Keratinocyte (primary cell): Measurements from ENCODE around the gene ZNF283. TPM values are rescaled to one million over a fixed set of nuclear protein-coding genes. Genes with fewer than 3 reads are reported as not detected.

ENCODE experiments used
- DNase-seq: peaks from one replicate; pipeline ENCODE4 v3.0.0-alpha.2; 2011; ENCODE audit warnings: low read depth, missing footprints, low spot score
- FAIRE-seq: peaks from 2 replicates; lab custom pipeline; 2011; peaks lifted over from hg19 to GRCh38; lab: Jason Lieb, UNC
- H2AFZ ChIP-seq: 2 replicates; pipeline ENCODE4 v1.6.0; 2012; ENCODE audit warnings: low read length, control low read depth, inconsistent platforms; ENCODE audit not compliant: control insufficient read depth
- H3K27ac ChIP-seq: 2 replicates; pipeline ENCODE4 v1.5.1; 2011; ENCODE audit warnings: low read length; ENCODE audit not compliant: control insufficient read depth, insufficient read depth
- H3K27me3 ChIP-seq: 3 replicates; pipeline ENCODE4 v1.6.0; 2011; ENCODE audit warnings: low read length; ENCODE audit not compliant: control insufficient read depth, insufficient read depth; ENCODE audit errors: extremely low read depth
- H3K36me3 ChIP-seq, 2 experiments: 2 replicates in 1 of 2; 3 replicates in 1 of 2; pipeline ENCODE4 v1.5.1; 2011; ENCODE audit warnings: low read length in 2 of 2, mild to moderate bottlenecking in 1 of 2; ENCODE audit not compliant: control insufficient read depth in 2 of 2, insufficient read depth in 2 of 2; ENCODE audit errors: extremely low read depth in 1 of 2
- H3K4me1 ChIP-seq: 3 replicates; pipeline ENCODE4 v1.5.1; 2011; ENCODE audit warnings: low read length; ENCODE audit not compliant: control insufficient read depth, insufficient read depth; ENCODE audit errors: extremely low read depth
- H3K4me2 ChIP-seq: 3 replicates; pipeline ENCODE4 v1.6.0; 2011; ENCODE audit warnings: low read depth, low read length; ENCODE audit not compliant: control insufficient read depth, insufficient read depth; ENCODE audit errors: extremely low read depth
- H3K4me3 ChIP-seq, 3 experiments: fragments of 200-600 bp in 1 of 3; sonication (generic) in 1 of 3; 2 replicates in 2 of 3; 3 replicates in 1 of 3; pipeline ENCODE4 v1.5.1; 2011 to 2016; ENCODE audit warnings: low read length in 3 of 3, mild to moderate bottlenecking in 3 of 3, control low read depth in 2 of 3, inconsistent platforms in 1 of 3, low read depth in 1 of 3, mixed read lengths in 1 of 3, mixed run types in 1 of 3, moderate library complexity in 1 of 3; ENCODE audit not compliant: control insufficient read depth in 2 of 3, insufficient read depth in 2 of 3; ENCODE audit errors: extremely low read depth in 1 of 3
- H3K79me2 ChIP-seq: 2 replicates; pipeline ENCODE4 v1.6.0; 2012; ENCODE audit warnings: low read length; ENCODE audit not compliant: control insufficient read depth, insufficient read depth
- H3K9ac ChIP-seq: 3 replicates; pipeline ENCODE4 v1.6.0; 2011; ENCODE audit warnings: low read length; ENCODE audit not compliant: control insufficient read depth, insufficient read depth; ENCODE audit errors: extremely low read depth
- H3K9me1 ChIP-seq: 3 replicates; pipeline ENCODE4 v1.6.0; 2011; ENCODE audit warnings: low read length; ENCODE audit not compliant: control insufficient read depth, insufficient read depth; ENCODE audit errors: extremely low read depth
- H3K9me3 ChIP-seq: 2 replicates; pipeline ENCODE4 v1.5.1; 2012; ENCODE audit warnings: low read depth, low read length; ENCODE audit not compliant: control insufficient read depth
- H4K20me1 ChIP-seq: 3 replicates; pipeline ENCODE4 v1.6.0; 2011; ENCODE audit warnings: low read length; ENCODE audit not compliant: control insufficient read depth, insufficient read depth; ENCODE audit errors: extremely low read depth
- CTCF ChIP-seq, 3 experiments: IDR thresholded peaks in 1 of 3; conservative IDR thresholded peaks in 1 of 3; optimal IDR thresholded peaks in 1 of 3; 2 replicates in 2 of 3; 3 replicates in 1 of 3; pipeline versions ENCODE3 to v1.5.1; 2011; ENCODE audit warnings: low read length in 3 of 3, mild to moderate bottlenecking in 3 of 3, moderate library complexity in 2 of 3, control low read depth in 1 of 3, inconsistent platforms in 1 of 3; ENCODE audit not compliant: insufficient read depth in 2 of 3; ENCODE audit errors: extremely low read depth in 1 of 3
- EZH2 ChIP-seq: IDR thresholded peaks from one replicate; pipeline ENCODE4 v1.6.1; 2012; ENCODE audit warnings: inconsistent platforms, mild to moderate bottlenecking, low read length, moderate library complexity
- dilution Hi-C: fragments of 300-500 bp; cut with MboI; formaldehyde crosslinking; loops from one replicate; pipeline ENCODE4 v1.7.0; 2020; ENCODE audit warnings: low sequenced_read_pairs; ENCODE audit not compliant: extremely low pct_ligation_motif_present
- polyA plus RNA-seq, 5 experiments: library from polyadenylated mRNA; depleted of rRNA in 3 of 5; stranded (reverse) in 3 of 5; stranded (forward) in 1 of 5; unstranded in 1 of 5; fragments of >200 nt; gene quantifications; 1 replicate in 1 of 5; 2 replicates in 3 of 5; 3 replicates in 1 of 5; pipeline versions ENCODE4 v1.2.1 to v1.2.3, GENCODE V29; 2011 to 2012; ENCODE audit warnings: missing spikeins in 2 of 5, low read depth in 1 of 5, low replicate concordance in 1 of 5

The ZNF283 gene
- polyA plus RNA-seq, 1 donor (not counting 4 experiments of a cell fraction or from before 2014, with no cell fraction given): 7.7 TPM

- no peaks in the 10 kb centered on the region for H3K79me2 ChIP-seq
- no peak overlapping the region for H3K4me2 ChIP-seq
- H4K20me1 ChIP-seq: no peaks in the 10 kb centered on the region
- no peak overlapping the region for H3K9ac ChIP-seq
- no peak overlapping the region for H3K4me3 ChIP-seq
- no peaks in the 10 kb centered on the region for H3K27me3 ChIP-seq
- H3K27ac ChIP-seq: no peak overlapping the region
- H3K4me1 ChIP-seq: peaks cover 13% of the 10 kb centered on the region
- FAIRE-seq (no peak), DNase-seq (no peak)
- no peaks in the 10 kb centered on the region for H3K9me3 ChIP-seq
- TF ChIP-seq CTCF (optimal IDR thresholded peaks at IDR 0.05 in 1 of 3, IDR thresholded peaks at IDR 0.05 in 1 of 3, conservative IDR thresholded peaks at IDR 0.05 in 1 of 3; ENCODE audit: extremely low read depth in 1 of 3, insufficient read depth in 2 of 3, low read length in 3 of 3): no peak
- no peak for TF ChIP-seq EZH2
- dilution Hi-C loops: no loop called here
- H2AFZ ChIP-seq: no peak overlapping the region
- H3K9me1 ChIP-seq: no peaks in the 10 kb centered on the region
- no peaks in the 10 kb centered on the region for H3K36me3 ChIP-seq
Observed at GRCh38 chr19:43797118-43797517, 30.0 kb upstream of the ZNF283 start.

GRCh38 chr19:43797556-43797955 is 29.6 kb upstream of the ZNF283 start:
- Histone ChIP-seq H3K4me2 (no peak overlapping the region), H4K20me1 (no peaks in the 10 kb centered on the region), H3K27ac (no peak overlapping the region), H3K4me3 (no peak overlapping the region), H3K9ac (no peak overlapping the region), H3K9me1 (no peaks in the 10 kb centered on the region), H3K79me2 (no peaks in the 10 kb centered on the region), H3K4me1 (peaks cover 13% of the 10 kb centered on the region), H2AFZ (no peak overlapping the region), H3K36me3 (no peaks in the 10 kb centered on the region), H3K27me3 (no peaks in the 10 kb centered on the region), H3K9me3 (no peaks in the 10 kb centered on the region)
- no peak for TF ChIP-seq EZH2
- no peak for TF ChIP-seq CTCF (optimal IDR thresholded peaks at IDR 0.05 in 1 of 3, IDR thresholded peaks at IDR 0.05 in 1 of 3, conservative IDR thresholded peaks at IDR 0.05 in 1 of 3; ENCODE audit: extremely low read depth in 1 of 3, insufficient read depth in 2 of 3, low read length in 3 of 3)
- DNase-seq (no peak), FAIRE-seq (no peak)
- dilution Hi-C loops: no loop called here
